CD4-positive, alpha-beta T cell treated with Interleukin-4 for 4 hours (primary cell): ENCODE data around the gene AIRE.
"Not testable (repeated sequence)": the region's sequence is repeated elsewhere in the genome, so short reads cannot be mapped to it uniquely, and the experiment has no call there.

ENCODE experiments used
- DNase-seq: peaks from one replicate; pipeline ENCODE4 v3.0.0-alpha.2; 2020

The AIRE gene

GRCh38 chr21:44338971-44339910, 53.6 kb downstream of the AIRE start, which contains the start of gene CFAP410:
Gene CFAP410, minus strand, starts transcription at chr21:44339390. Its CDS starts 196 bp downstream, at chr21:44339194.
- DNase-seq = peak; percentile 94

GRCh38 chr21:44341726-44342458, 56.2 kb downstream of the AIRE start:
- DNase-seq = not testable (repeated sequence)

- not testable (repeated sequence) for DNase-seq
Measured at GRCh38 chr21:44342981-44343380, 57.3 kb downstream of the AIRE start.

- no peak for DNase-seq
Measured at GRCh38 chr21:44344541-44345183, 59.0 kb downstream of the AIRE start.

- no peak for DNase-seq
Measured at GRCh38 chr21:44345495-44345894, 59.8 kb downstream of the AIRE start.

GRCh38 chr21:44347911-44348451, 62.3 kb downstream of the AIRE start:
- no peak for DNase-seq
